NCI-H1048 (cell line): ENCODE data around the gene VWA8.
"Not testable (repeated sequence)": the region's sequence is repeated elsewhere in the genome, so short reads cannot be mapped to it uniquely, and the experiment has no call there.

ENCODE experiments used
- DNase-seq: peaks from one replicate; lab custom pipeline; 2025; lab: John Stamatoyannopoulos, UW

VWA8 gene

DNA sequence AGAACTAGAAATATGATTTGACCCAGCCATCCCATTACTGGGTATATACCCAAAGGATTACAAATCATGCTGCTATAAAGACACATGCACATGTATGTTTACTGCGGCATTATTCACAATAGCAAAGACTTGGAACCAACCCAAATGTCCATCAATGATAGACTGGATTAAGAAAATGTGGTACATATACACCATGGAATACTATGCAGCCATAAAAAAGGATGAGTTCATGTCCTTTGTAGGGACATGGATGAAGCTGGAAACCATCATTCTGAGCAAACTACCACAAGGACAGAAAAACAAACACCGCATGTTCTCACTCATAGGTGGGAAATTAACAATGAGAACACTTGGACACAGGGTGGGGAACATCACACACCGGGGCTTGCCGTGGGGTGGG, 38.0 kb downstream of the VWA8 start:
- not testable (repeated sequence) for DNase-seq

- no peak for DNase-seq
These were observed 41.0 kb downstream of the VWA8 start for GRCh38 chr13:41919741-41920487.

GRCh38 chr13:41919031-41919740, 41.7 kb downstream of the VWA8 start:
- no peak for DNase-seq

DNA sequence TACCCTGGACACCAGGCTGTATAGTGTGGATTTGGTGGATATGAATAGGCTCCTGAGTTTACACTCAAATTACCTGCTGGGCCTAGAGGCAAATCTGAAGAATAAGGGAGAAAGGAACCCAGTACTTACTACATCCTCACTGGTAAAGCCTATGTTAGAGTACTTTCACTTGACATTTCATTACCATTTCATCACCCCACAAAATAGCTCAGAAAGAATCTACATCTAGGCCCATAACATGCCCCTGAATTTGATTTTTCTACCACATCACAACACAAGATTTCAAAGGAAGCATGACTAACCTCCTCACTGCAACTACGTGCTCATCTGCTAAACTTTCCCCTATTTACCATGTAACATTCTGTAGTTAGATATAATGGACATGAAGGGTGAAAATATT, 43.3 kb downstream of the VWA8 start:
- DNase-seq = no peak

DNA sequence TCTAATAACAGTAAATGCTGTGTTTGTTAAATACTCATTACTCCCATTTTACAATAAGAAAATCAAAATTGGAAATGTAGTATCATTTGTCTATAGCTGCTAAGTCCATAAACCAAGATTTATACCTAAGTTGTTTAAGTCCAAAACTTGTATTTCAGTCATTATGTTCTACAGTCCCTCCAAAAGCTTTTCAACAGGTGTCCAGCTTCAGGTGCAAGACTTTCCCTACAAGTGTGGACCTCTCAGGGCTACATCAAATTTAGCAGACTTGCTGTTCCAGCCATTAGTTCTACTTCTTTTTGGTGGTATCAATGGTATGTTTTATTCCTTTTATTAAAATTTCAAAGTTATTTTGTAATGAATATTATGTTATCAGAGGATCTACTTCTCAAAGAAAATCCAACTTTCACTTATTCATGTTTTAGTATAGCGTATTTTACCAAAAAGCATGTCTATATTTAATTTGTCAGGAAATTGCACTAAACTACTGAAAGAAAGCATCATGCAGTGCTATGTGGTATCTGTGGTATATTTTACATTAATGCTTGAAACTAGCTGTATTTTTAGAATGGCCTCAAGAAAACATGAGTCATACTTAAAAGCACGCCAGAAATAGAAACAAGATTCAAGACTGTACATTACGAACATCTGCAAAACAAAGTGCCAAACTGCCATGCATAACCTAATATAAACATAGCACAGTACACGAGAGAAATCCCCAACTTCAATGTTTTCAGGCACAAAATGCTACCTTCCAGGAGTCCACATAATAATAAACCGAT, 44.5 kb downstream of the VWA8 start:
- DNase-seq = no peak

- DNase-seq = no peak
These were observed 45.8 kb downstream of the VWA8 start for GRCh38 chr13:41915081-41915480.

DNA sequence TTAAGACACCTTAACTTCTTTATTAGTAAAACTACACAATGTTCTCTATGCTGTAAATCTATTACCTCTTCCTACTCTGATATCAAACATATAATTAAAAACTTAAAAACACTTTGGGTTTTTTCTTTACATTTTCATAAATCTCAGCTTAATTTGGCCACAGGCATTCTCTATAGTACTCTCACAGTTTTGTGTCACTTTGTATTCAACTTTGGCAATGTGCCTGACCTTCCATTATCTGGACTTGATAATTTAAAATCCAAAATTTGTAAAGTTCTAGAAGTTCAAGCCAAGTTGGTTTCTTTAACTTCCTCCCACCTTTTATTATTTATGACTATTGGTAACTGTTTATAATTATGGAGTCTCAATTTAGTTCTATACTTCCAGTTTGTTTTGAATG, 46.4 kb downstream of the VWA8 start:
- DNase-seq = no peak

DNA sequence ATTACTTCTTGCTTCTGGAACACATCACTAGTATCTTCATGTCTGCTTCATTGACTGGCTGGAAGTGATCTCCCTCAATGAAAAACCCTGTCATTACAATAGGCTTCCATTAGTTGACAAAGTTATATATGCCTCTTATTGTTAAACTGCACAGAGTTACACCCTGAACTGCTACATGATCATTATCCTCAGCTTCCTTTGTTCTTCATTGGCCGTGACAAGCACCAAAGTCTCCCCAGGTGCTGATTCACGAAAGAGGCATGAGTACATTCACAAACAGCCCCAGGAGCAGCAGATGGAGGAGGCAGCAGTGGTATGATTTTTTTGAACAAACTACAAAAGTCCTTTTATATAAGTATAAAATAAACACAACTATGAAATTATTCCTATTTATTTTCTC, 51.4 kb downstream of the VWA8 start:
- DNase-seq = no peak

DNA sequence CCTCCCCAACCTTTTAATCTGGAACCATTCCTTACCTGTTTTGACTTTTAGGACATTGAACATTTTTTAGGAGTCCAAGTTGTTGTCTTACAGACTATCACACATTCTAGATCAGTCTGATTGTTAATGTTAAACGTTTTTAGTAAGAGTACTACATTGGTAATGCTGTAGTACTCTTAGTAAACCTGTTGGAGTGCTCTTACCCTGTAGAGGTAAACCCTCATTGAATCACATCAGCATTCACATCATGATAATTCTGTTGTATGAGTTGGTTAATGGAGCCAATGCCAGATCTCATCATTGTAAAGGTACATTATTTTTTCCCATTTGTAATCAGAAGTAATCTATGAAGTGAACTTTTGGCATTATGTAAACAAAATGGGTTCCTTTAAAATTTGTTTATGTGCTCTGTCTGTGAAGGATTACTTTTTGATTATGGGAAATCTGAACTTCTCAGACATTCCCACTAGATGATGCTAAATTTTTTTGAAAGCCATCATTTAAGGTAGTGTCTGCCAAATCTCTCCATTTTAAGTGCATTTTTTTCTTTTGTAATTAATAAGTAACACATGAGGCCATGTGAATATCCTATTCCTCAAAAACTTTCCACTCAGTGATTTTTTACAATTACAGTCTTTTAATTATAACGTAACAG, 55.2 kb downstream of the VWA8 start:
- DNase-seq = no peak

DNA sequence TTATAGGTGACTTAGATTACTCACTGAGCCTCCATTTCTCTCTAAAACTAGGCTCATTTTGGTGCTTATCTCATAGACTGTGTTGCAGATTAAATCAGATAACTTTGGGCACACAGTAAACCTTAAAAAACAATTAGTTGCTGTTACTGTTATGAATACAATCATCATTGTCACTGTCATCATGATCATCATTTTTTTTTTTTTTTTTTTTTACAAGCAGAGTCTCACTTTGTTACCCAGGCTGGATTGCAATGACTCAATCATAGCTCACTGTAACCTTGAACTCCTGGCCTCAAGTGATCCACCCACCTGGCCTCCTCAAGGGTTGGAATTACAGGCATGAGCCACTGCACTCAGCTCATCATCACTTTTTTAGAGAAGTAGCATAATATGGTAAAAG, 60.0 kb downstream of the VWA8 start:
- DNase-seq = no peak

DNA sequence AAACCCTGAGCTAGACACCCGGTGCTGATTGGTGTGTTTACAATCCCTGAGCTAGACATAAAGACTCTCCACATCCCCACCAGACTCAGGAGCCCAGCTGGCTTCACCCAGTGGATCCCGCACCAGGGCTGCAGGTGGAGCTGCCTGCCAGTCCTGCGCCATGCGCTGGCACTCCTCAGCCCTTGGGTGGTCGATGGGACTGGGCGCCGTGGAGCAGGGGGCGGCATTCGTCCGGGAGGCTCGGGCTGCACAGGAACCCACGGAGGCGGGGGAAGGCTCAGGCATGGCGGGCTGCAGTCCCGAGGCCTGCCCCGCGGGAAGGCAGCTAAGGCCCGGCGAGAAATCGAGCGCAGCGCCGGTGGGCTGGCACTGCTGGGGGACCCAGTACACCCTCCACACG, 62.5 kb downstream of the VWA8 start:
- DNase-seq = not testable (repeated sequence)

DNA sequence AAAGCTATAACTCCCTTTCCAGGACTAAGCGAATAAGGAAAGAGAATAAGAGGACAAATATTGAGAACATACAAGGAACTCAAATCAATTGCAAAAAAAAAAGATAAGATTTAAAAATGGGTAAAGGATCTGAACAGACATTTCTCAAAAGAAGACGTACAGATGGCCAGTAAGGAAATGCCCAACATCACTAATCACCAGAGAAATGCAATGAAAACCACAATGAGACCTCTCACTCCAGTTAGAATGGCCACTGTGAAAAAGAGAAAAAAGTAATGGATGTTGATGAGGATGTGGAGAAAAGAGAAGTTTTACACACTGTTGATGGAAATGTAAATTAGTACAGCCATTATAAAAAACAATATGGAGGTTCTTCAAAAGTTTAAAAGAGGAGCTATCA, 63.8 kb downstream of the VWA8 start:
- no peak for DNase-seq

DNA sequence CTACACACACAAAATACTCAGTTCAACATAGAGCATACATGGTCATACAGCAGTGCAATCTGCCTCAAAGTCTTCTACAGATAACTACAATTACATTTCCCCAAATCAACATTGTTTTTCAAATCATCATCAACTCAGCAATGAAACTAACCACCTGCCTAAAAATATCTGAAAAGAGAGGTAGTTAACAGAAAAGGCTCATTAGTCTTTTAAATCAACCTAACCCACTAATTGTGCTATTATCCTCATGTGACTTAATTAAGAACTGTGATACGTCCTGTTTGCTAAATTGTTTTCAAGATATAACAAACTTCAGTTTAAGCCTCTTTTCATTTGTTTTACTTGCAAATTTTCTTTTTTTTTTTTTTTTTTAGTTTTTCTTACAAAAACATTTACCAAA, 65.4 kb downstream of the VWA8 start:
- no peak for DNase-seq

DNA sequence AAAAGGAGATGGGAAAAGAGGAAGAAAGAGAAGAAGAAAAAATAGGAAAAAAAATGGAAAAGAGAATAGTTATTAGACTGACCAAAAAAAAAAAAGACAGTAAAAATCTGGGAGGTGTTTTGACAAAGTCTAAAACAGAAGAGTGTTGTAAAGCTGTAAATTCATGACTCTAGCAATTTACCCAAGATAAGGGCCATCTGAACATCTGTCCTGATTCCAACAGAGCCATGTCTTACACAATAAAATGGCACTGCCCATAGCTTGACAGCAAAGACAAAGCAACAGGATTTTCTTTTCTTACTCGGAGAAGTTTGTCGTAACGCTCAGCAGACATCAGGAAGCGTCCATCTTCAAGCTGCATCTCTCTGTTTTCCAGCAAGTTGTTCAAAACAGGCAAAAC, 69.8 kb downstream of the VWA8 start:
- DNase-seq = no peak

DNA sequence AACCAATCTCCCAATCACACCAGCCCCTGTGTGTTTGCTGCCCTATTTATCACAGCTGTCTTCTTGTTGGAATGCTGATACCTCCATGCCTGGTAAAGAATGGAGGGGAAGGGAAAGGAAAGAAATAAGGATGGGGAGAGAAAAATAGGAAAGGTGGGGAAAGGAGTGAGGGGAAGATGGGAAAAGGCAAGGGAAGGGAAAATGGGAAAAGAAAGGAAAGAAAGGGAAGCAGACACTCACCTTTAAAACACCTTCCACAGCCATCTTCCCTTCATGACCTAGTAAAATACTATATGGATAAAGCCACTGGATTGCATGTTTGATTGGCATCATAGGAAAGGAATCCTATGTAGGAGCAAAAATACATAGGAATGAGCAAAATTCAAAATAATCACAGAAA, 77.8 kb downstream of the VWA8 start:
- DNase-seq = no peak

GRCh38 chr13:41881890-41882289, 79.0 kb downstream of the VWA8 start:
- DNase-seq = not testable (repeated sequence)

DNA sequence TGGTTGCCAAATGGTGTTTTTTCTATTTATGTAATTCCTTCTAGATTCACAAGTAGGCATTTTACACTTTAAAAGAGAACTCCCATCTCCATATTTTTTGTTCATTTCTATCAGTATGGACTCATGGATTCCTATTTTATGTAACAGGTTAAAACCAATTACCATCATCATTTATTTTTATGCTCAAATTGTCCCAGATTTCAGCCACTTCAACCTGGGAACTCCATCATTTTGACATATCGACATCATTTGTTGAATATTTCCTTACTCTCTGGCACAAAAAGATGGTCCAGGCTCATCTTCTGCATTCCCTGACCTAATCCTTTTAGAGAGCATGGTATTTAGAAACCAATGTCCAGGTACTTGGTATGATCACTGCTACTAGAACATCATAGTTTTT, 79.9 kb downstream of the VWA8 start:
- DNase-seq = no peak

DNA sequence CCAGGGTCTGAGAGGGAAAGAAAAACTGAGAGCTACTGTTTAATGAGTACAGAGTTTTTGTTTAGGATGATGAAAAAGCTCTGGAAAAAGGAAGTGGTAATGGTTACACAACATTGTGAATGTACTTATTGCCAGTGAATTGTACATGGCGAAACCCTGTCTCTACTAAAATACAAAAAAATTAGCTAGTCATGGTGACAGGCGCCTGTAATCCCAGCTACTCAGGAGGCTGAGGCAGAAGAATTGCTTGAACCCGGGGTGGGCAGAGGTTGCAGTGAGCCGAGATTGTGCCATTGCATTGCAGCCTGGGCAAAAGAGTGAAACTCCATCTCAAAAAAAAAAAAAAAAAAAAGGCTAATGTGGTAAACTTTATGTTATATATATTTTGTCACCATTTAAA, 96.3 kb downstream of the VWA8 start:
- no peak for DNase-seq

- DNase-seq = not testable (repeated sequence)
These were observed 98.2 kb downstream of the VWA8 start for GRCh38 chr13:41862659-41863058.

DNA sequence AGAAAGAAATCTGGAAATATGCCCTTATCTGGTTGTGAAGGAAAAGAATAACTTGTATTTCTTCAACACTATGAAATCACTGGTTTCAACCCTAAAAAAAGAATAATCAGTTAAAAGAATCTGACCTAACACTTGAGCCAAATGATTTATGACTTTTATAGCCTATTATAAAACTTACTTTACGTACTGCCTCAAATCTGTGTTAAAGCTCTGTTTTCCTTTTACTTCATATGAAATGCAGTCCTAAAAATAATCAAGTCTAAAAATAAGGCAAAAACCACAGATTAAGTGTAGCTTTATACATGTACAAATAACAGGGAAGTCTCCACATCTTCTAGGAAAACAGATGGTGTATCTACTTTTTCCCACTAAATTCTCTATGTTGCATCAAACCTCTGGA, 101.3 kb downstream of the VWA8 start:
- DNase-seq = no peak

DNA sequence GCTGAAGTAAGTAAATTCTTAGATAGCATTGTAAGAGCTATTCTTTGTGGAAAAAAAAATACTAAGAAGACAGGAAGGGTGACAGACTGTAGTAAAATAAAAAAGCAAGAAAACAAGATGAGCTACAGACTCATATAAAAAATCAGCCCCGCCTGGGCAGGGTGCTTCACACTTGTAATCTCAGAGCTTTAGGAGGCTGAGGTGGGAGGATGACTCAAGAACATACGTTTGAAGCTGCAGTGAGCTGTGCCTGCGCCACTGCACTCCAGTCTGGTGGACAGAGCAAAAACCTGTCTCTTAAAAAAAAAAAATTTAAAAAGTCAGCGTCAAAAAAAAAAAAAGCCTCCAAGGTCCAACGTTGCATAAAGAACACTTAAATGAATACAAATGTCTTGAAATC, 102.1 kb downstream of the VWA8 start:
- no peak for DNase-seq

DNA sequence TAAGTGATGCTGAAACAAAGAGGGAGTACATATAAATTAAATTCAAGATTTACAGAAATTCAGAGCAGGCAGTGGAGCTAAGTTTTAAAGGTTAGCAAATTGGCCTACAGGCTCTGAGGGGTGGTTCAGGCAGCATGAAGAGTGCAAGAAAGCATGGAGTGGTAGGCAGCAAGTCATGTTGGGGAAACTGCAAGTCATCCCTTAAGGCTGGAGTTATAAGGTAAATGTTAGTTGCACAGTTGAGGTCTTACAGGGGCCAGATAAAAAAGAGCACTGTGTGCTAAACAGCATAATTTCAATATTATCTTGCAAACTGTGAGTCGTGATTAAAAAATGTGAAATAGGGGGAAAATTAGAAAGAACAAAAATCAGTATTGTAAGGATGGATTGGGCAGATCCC, 106.2 kb downstream of the VWA8 start:
- no peak for DNase-seq

GRCh38 chr13:41851351-41851750, 109.6 kb downstream of the VWA8 start:
- no peak for DNase-seq
